ENCODE data around the gene PDX1.

PDX1 gene

GRCh38 chr13:27922883-27923612, 3.2 kb downstream of the PDX1 start:
- no peak for DNase-seq

GRCh38 chr13:27923794-27924528, 4.2 kb downstream of the PDX1 start:
- DNase-seq: no peak

GRCh38 chr13:27924529-27925141, 4.8 kb downstream of the PDX1 start:
- DNase-seq: no peak

GRCh38 chr13:27925220-27925991, 5.6 kb downstream of the PDX1 start:
- DNase-seq: no peak

GRCh38 chr13:27926644-27927434, 7.0 kb downstream of the PDX1 start:
- no peak for DNase-seq

DNA sequence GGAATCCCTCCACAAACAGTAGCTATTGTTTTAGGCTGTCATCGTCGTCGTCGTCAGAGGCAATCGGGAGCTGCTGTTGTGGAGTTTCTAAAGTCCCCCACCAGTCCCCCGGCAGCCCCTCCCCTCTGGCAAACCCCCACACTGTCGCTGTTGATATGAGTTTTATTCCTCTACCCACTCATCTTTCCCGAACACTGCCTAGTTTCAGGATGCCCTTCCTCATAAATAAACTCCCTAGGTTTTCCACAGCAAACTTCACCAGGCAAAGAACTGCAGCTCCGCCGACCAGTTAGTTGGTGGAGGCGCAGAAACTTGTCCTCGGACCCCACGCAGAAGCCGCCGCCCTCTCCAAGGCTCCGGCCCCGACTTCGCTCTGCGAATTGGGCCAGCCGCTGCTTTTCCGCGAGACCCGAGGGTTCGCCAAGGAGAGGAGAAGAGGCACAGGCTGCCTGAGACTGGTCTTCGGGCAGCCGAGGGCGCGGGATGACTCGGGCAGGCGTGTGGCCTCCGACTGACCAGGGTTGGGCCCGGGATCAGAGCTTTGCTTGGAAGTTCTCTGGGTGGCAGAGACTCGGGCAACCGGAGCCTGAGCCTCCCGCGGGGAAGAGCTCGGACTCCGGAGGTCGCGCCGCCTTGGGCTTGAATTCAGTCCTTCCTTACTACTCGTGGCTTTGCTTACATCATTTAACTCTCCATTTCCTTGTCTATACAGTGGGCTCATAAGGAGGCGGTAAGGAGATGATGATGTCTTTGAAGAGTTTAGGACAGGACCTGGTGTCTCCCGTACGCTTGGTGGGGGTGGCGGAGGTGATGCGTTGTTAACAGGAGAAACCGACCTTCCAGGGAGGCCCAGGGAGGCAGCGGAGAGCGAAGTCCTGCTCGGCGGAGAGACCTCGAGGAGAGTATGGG, 7.9 kb downstream of the PDX1 start:
- no peak for DNase-seq

DNA sequence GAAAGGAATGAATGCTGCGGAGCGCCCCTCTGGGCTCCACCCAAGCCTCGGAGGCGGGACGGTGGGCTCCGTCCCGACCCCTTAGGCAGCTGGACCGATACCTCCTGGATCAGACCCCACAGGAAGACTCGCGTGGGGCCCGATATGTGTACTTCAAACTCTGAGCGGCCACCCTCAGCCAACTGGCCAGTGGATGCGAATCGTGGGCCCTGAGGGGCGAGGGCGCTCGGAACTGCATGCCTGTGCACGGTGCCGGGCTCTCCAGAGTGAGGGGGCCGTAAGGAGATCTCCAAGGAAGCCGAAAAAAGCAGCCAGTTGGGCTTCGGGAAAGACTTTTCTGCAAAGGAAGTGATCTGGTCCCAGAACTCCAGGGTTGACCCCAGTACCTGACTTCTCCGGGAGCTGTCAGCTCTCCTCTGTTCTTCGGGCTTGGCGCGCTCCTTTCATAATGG, 8.6 kb downstream of the PDX1 start:
- no peak for DNase-seq

DNA sequence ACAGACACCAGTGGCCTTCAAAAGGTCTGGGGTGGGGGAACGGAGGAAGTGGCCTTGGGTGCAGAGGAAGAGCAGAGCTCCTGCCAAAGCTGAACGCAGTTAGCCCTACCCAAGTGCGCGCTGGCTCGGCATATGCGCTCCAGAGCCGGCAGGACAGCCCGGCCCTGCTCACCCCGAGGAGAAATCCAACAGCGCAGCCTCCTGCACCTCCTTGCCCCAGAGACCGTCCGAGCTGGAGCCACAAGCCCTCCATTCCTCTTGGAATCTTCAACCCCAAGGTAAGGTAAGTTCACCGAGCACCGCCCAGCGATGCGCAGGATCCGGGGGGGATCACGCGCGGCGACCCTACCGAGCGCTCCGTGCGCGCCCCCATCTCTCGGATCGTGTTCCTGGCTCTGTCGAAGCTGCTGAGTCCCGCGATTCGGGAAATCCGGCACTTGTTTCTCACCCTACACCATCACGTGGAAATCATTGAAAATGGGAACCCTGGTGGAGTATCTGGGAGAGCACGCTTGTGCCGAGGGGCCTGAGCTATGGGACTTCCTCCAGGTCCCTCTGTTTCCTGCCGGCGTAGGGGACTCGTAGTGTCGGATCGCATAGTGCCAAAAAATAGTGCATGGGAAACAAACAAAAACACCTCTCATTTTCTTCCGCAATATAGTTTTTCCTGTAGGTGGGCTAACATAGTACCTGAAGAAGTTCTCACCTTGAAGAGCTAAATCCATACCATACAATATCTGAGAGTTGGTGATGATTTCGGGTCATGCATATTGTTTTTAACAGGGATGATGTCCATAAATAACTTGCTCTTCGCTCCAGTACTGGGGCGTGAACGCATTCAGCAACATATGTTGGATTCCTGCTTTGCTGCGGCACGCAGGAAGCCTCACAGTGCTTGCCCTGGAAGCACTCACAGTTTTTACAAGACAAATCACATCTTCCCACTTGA, 9.3 kb downstream of the PDX1 start:
- DNase-seq: no peak

DNA sequence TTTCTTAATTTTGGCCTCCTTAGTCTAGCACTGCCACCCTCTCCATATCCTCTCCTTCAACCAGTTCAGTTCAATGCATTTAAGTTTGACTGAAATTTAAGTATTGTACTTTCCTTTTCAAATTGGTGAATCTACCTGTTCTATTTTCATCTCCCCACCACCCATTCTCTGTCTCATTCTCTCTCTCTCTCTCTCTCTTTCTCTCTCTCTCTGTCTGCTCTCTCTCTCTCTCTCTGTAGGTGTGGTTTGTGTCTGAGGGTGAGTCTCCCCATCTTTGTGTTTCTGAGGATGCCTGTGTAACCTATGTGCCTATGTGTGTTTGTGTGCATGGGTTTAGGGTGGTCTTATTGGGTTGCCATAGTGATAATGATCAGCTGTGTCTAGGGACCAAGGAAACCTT, 10.1 kb downstream of the PDX1 start:
- DNase-seq: no peak

GRCh38 chr13:27933118-27933517, 13.3 kb downstream of the PDX1 start:
- DNase-seq: no peak

DNA sequence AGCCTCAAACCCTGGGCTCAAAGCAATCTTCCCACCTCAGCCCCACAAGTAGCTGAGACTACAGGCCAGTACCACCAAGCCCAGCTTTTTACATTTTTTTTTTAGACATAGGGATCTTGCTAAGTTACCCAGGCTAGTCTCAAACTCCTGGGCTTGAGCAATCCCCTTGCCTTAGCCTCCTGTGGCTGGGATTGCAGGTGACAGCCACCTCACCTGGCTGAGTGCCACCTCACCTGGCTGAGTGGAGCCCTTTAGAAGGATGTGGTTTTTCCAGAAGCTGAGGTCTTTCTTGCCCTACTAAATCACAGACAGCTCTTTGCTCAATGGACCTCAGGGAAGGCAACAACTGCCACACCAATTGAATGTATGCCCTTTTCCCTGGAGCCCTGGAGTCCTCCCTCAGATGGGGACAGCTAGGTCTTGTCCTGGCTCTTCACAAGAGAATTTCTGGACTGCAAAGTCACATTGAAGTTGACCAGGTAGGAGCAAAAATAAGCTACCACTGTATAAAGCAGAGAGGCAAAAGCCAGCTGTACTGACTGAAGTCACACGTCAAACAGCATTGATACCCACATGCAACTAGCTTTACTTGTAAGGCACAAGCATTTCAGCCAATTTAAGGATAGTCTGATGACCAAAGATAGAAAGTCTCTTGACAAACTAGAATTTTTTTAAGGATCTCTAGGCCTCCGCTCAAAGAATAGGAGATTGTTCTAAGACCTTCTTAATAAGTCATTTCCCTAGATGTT, 14.0 kb downstream of the PDX1 start:
- no peak for DNase-seq

DNA sequence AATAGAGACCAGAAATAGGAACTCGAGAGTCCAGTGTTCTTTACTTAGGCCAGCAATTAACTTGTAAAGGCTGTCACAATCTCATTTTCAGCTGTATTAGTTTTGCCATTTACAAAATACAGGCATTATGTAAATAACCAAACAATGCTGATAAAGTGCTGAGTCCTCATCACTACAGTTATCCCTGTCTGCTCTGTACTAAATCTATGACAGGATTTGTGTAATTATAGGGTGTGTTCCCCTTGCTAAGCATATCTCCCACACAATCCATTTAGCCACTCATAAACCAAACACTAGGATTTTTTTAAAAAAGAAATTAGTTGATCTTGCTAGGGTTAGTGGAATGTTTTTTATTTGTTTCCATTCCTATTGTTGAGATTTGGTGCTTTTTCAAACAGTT, 23.2 kb downstream of the PDX1 start:
- no peak for DNase-seq

DNA sequence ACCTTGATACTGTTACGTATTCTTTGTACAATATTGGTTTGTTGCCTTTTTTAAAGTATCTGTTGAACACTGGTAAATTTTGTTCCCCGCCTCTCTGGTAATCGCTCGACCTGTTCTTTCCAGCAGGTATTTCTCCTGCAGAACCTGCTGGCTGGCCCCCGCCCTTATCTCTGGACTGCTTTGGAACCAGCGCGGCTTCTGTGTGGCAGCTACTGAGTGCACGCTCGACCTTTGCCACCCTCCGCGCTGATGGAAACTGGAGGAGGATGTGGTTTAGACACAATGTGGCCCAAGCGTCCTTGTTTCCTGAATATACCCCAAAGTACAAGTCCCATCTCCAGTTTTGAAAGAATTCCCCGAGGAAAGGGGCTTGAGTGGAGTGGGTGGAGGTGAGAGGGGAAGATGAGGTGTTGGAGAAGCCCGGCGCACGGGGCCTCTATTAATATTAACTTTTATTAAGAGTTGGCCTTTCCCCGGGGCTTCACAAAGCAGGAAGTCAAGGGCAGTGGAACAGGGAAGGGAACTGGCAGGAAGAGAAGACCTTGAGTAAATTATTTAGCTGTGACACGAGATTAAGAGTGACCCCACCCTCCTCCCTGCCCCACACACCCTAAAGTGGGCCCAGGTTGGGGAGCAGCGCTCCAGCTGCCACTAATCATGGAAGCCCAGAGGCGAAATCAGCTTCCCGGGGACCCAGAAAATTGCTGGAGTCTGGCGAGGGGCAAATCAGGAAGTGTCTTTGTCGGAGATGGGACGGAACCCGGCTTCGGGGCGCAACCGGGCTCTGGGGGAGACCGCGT, 33.3 kb downstream of the PDX1 start:
- DNase-seq: no peak

DNA sequence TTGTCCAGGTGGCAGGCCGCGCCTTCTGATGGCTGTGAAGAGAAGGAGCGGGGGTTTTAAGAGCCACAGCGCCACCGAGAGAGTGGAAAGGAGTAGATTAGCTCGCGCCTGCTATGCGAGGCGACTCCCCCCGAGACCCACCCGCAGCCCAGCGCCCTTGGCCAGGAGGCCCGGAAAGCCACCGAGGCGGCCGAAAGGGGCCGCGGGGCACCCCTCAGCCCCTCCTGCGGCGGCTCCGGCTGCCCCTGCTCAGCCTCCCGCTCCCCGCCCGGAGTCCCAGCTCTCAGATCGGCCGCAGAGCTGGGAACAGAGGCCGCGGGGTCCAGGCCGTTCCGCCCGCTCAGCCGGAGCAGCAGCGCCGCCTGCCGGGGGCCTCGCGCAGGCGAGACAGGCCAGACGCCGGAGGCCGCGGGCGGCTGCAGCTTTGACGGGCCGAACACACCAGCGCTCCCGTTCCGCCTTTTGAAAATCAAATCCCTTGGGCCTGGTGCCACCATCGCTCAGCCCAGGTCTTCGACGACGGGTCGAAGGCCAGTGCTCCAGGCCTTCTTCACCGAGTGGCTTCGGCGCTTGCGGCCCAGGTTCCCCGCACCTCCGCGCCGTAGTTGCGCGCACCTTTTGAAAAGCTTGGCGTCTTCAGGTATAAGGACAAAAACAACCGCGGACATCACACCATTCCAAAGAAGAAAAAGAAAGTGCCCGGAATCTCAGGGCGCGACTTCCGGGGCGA, 34.0 kb downstream of the PDX1 start:
- DNase-seq: peak; percentile 19 to 52

- no peak for DNase-seq
Observed at GRCh38 chr13:27954406-27954851, 34.6 kb downstream of the PDX1 start.

DNA sequence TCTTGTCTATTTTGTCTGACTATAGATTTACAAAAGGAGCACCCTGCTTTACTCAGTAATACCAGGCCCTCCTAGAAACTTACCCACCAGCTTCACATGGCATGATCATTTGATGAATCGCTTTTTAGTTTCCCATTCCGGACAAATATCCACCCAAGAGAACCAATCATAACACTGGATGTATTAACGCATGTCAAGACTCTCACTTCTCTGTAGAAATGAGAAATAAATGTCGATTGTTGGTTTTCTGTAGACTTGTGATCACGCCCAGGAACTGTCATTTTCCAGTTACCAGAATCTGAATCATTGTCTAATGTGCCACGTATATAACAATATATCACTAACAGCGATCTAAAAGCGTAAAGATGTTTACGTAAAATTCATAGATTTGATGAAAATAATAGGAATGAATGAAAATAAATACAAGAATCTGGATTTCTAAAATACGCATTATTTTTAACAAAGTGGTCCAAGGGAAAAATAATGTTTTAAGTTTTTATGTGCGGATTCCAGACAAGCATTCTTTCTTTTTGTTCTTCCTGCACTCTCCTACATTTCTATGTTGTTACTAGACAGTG, 35.3 kb downstream of the PDX1 start:
- no peak for DNase-seq

Measured in hippocampal formation (tissue), 2 donors.